H1 (cell line): ENCODE measurements around the gene ETV1. TPM values are rescaled to one million over a fixed set of nuclear protein-coding genes. Genes with fewer than 3 reads are reported as not detected.

Experiments
- CTCF ChIA-PET: fragments of 300-600 bp; sonication (Branson Sonifier 250); formaldehyde crosslinking; loops from one replicate; lab custom pipeline; 2021; ENCODE audit not compliant: partially characterized antibody; lab: Charles Lee
- POLR2A ChIA-PET: fragments of 300-600 bp; sonication (Branson Sonifier 250); formaldehyde crosslinking; loops from one replicate; lab custom pipeline; 2021; ENCODE audit warnings: inconsistent platforms; ENCODE audit not compliant: partially characterized antibody; lab: Charles Lee
- DNase-seq, 2 experiments: peaks; one replicate each; pipeline versions ENCODE4 v3.0.0 to v3.0.0-alpha.2; 2010 to 2022; ENCODE audit warnings: low spot score in 2 of 2, low read depth in 1 of 2, mixed read lengths in 1 of 2
- FAIRE-seq: peaks from 2 replicates; lab custom pipeline; 2011; peaks lifted over from hg19 to GRCh38; lab: Jason Lieb, UNC
- H2AFZ ChIP-seq: 2 replicates; pipeline ENCODE4 v1.8.1; 2012; ENCODE audit warnings: low read length, inconsistent platforms
- H2AK5ac ChIP-seq: 2 replicates; pipeline ENCODE4 v1.6.1; 2013; ENCODE audit warnings: low read depth, low read length
- H2BK120ac ChIP-seq: replicated peaks from 2 replicates; pipeline ENCODE3; 2013; ENCODE audit warnings: low read depth, low read length, inconsistent platforms
- H2BK12ac ChIP-seq: 2 replicates; pipeline ENCODE4 v1.6.1; 2013; ENCODE audit warnings: low read depth, low read length
- H2BK15ac ChIP-seq: 2 replicates; pipeline ENCODE4 v1.6.1; 2013; ENCODE audit warnings: low read length
- H2BK20ac ChIP-seq: 2 replicates; pipeline ENCODE4 v1.6.1; 2013; ENCODE audit warnings: low read length
- H2BK5ac ChIP-seq: 2 replicates; pipeline ENCODE4 v1.6.1; 2013; ENCODE audit warnings: low read depth, low read length
- H3K14ac ChIP-seq: 2 replicates; pipeline ENCODE4 v1.6.1; 2013; ENCODE audit warnings: inconsistent platforms; ENCODE audit not compliant: insufficient read length
- H3K18ac ChIP-seq: 2 replicates; pipeline ENCODE4 v1.6.1; 2013; ENCODE audit warnings: low read length; ENCODE audit errors: extremely low read depth
- H3K23ac ChIP-seq: 2 replicates; pipeline ENCODE4 v1.6.1; 2013; ENCODE audit warnings: inconsistent platforms; ENCODE audit not compliant: insufficient read length
- H3K23me2 ChIP-seq: 2 replicates; pipeline ENCODE4 v1.6.1; 2013; ENCODE audit warnings: low read depth, low read length
- H3K27ac ChIP-seq: 2 replicates; pipeline ENCODE4 v1.6.1; 2011; ENCODE audit warnings: low read depth, low read length, inconsistent platforms
- H3K27me3 ChIP-seq, 4 experiments: replicated peaks in 1 of 4; 1 replicate in 1 of 4; 2 replicates in 3 of 4; pipeline versions ENCODE4 v1.6.1 to v1.8.1; 2011 to 2013; ENCODE audit warnings: low read length in 3 of 4, mild to moderate bottlenecking in 3 of 4, inconsistent platforms in 2 of 4, mixed read lengths in 2 of 4, moderate library complexity in 1 of 4; ENCODE audit not compliant: control insufficient read depth in 3 of 4, insufficient read depth in 3 of 4; ENCODE audit errors: extremely low read depth in 1 of 4
- H3K36me3 ChIP-seq, 4 experiments: 2 replicates each; pipeline versions ENCODE4 v1.6.1 to v1.8.1; 2011 to 2013; ENCODE audit warnings: mild to moderate bottlenecking in 4 of 4, low read length in 3 of 4, moderate library complexity in 2 of 4, control low read depth in 1 of 4, inconsistent platforms in 1 of 4; ENCODE audit not compliant: insufficient read depth in 4 of 4, control insufficient read depth in 2 of 4
- H3K4ac ChIP-seq: replicated peaks from 2 replicates; pipeline ENCODE3; 2013; ENCODE audit warnings: low read length, low read depth, mixed read lengths, inconsistent platforms; ENCODE audit not compliant: insufficient read length
- H3K4me1 ChIP-seq, 4 experiments: replicated peaks in 1 of 4; 1 replicate in 1 of 4; 2 replicates in 3 of 4; pipeline versions ENCODE4 v1.6.1 to v1.8.1; 2011 to 2013; ENCODE audit warnings: low read length in 3 of 4, inconsistent platforms in 2 of 4, mixed read lengths in 1 of 4; ENCODE audit not compliant: insufficient read depth in 4 of 4, control insufficient read depth in 3 of 4
- H3K4me2 ChIP-seq, 2 experiments: 2 replicates each; pipeline versions ENCODE4 v1.6.1 to v1.8.1; 2011 to 2013; ENCODE audit warnings: low read depth in 2 of 2, low read length in 2 of 2, control low read depth in 1 of 2, inconsistent platforms in 1 of 2, mild to moderate bottlenecking in 1 of 2; ENCODE audit not compliant: insufficient read depth in 1 of 2
- H3K4me3 ChIP-seq, 4 experiments: fragments of 200-600, 300-600 bp in 1 of 4; sonication (generic), shearing (Covaris generic), sonication (Bioruptor Twin) in 1 of 4; 2 replicates each; pipeline versions ENCODE4 v1.5.1 to v1.8.1; 2011 to 2016; ENCODE audit warnings: low read length in 4 of 4, low read depth in 3 of 4, control low read depth in 2 of 4, inconsistent platforms in 2 of 4, mild to moderate bottlenecking in 2 of 4, mixed read lengths in 1 of 4, moderate library complexity in 1 of 4; ENCODE audit not compliant: insufficient read depth in 2 of 4; ENCODE audit errors: extremely low read depth in 1 of 4
- H3K56ac ChIP-seq: replicated peaks from 2 replicates; pipeline ENCODE3; 2013; ENCODE audit warnings: low read depth, mild to moderate bottlenecking, mixed read lengths, low read length, inconsistent platforms; ENCODE audit not compliant: insufficient read length
- H3K79me1 ChIP-seq: 2 replicates; pipeline ENCODE4 v1.6.1; 2013; ENCODE audit warnings: low read depth, low read length, control low read depth
- H3K79me2 ChIP-seq, 2 experiments: 2 replicates each; pipeline versions ENCODE4 v1.6.1 to v1.8.1; 2012 to 2013; ENCODE audit warnings: low read length in 2 of 2, mild to moderate bottlenecking in 2 of 2, inconsistent platforms in 1 of 2; ENCODE audit not compliant: insufficient read depth in 2 of 2, control insufficient read depth in 1 of 2
- H3K9ac ChIP-seq, 4 experiments: replicated peaks in 1 of 4; 1 replicate in 1 of 4; 2 replicates in 3 of 4; pipeline versions ENCODE4 v1.6.1 to v1.8.1; 2011 to 2013; ENCODE audit warnings: low read depth in 3 of 4, low read length in 3 of 4, control low read depth in 2 of 4, mild to moderate bottlenecking in 2 of 4, moderate library complexity in 2 of 4, inconsistent platforms in 1 of 4; ENCODE audit errors: extremely low read depth in 1 of 4
- H3K9me3 ChIP-seq, 2 experiments: 2 replicates each; pipeline versions ENCODE4 v1.6.1 to v1.8.1; 2012 to 2013; ENCODE audit warnings: mild to moderate bottlenecking in 2 of 2, moderate library complexity in 2 of 2, control low read depth in 1 of 2, inconsistent platforms in 1 of 2, low read depth in 1 of 2, low read length in 1 of 2, mixed read lengths in 1 of 2; ENCODE audit not compliant: insufficient read depth in 2 of 2
- H4K20me1 ChIP-seq, 2 experiments: replicated peaks in 1 of 2; 2 replicates each; pipeline versions ENCODE3 to v1.8.1; 2011 to 2013; ENCODE audit warnings: inconsistent platforms in 2 of 2, low read length in 2 of 2, mild to moderate bottlenecking in 1 of 2; ENCODE audit not compliant: insufficient read depth in 2 of 2, control insufficient read depth in 1 of 2
- H4K5ac ChIP-seq: 2 replicates; pipeline ENCODE4 v1.6.1; 2013; ENCODE audit warnings: low read length, low read depth, mixed read lengths, inconsistent platforms; ENCODE audit not compliant: insufficient read length
- H4K8ac ChIP-seq: 2 replicates; pipeline ENCODE4 v1.8.0; 2013; ENCODE audit warnings: mild to moderate bottlenecking, moderate library complexity, low read length, inconsistent platforms; ENCODE audit not compliant: insufficient read depth; ENCODE audit errors: extremely low read depth
- H4K91ac ChIP-seq: replicated peaks from 2 replicates; pipeline ENCODE3; 2013; ENCODE audit warnings: low read length, mixed read lengths, inconsistent platforms; ENCODE audit not compliant: insufficient read length
- ASH2L ChIP-seq: fragments of 200-600, 300-600 bp; sonication (generic); IDR thresholded peaks from one replicate; pipeline ENCODE4 v1.7.1; 2017; ENCODE audit warnings: low read length
- BACH1 ChIP-seq: IDR thresholded peaks from 2 replicates; pipeline ENCODE4 v1.6.1; 2012; ENCODE audit warnings: low read length, improper control_type of control experiment
- FOSL1 ChIP-seq: IDR thresholded peaks from 2 replicates; pipeline ENCODE4 v1.6.1; 2011; ENCODE audit warnings: mild to moderate bottlenecking, low read depth, low read length, moderate library complexity; ENCODE audit not compliant: insufficient read depth
- JUN ChIP-seq: IDR thresholded peaks from 2 replicates; pipeline ENCODE4 v1.6.1; 2011; ENCODE audit warnings: low read depth, mild to moderate bottlenecking, improper control_type of control experiment, low read length
- JUND ChIP-seq: IDR thresholded peaks from 2 replicates; pipeline ENCODE4 v1.6.1; 2011; ENCODE audit warnings: mild to moderate bottlenecking, improper control_type of control experiment, low read length
- KDM4A ChIP-seq: IDR thresholded peaks from one replicate; pipeline ENCODE4 v1.7.1; 2012; ENCODE audit warnings: low read depth, mild to moderate bottlenecking, moderate library complexity, low read length, inconsistent platforms; ENCODE audit not compliant: severe bottlenecking
- KDM5A ChIP-seq: fragments of 200-600 bp; IDR thresholded peaks from 2 replicates; pipeline ENCODE4 v1.7.1; 2012; ENCODE audit warnings: mild to moderate bottlenecking, low read length, inconsistent platforms, mixed read lengths
- NANOG ChIP-seq: IDR thresholded peaks from 2 replicates; pipeline ENCODE4 v1.6.1; 2011; ENCODE audit warnings: low read length, low read depth, mild to moderate bottlenecking, inconsistent platforms; ENCODE audit not compliant: insufficient read depth, poor library complexity, severe bottlenecking
- POLR2A ChIP-seq, 2 experiments: IDR thresholded peaks; 1 replicate in 1 of 2; 2 replicates in 1 of 2; pipeline ENCODE4 v1.6.1; 2011; ENCODE audit warnings: low read depth in 2 of 2, low read length in 2 of 2, mild to moderate bottlenecking in 2 of 2; ENCODE audit errors: control extremely low read depth in 1 of 2
- RAD21 ChIP-seq, 2 experiments: IDR thresholded peaks in 1 of 2; conservative IDR thresholded peaks in 1 of 2; 2 replicates each; pipeline ENCODE4 v1.6.1; 2011; ENCODE audit warnings: low read depth in 2 of 2, low read length in 2 of 2, improper control_type of control experiment in 1 of 2, inconsistent platforms in 1 of 2, mild to moderate bottlenecking in 1 of 2, moderate library complexity in 1 of 2
- RBBP5 ChIP-seq: IDR thresholded peaks from 2 replicates; pipeline ENCODE4 v1.7.1; 2012; ENCODE audit warnings: low read depth, mild to moderate bottlenecking, inconsistent platforms, low read length, moderate library complexity, borderline replicate concordance
- SP1 ChIP-seq: IDR thresholded peaks from 2 replicates; pipeline ENCODE4 v1.6.1; 2011; ENCODE audit warnings: low read depth, low read length
- WGBS, 2 experiments: shearing (Covaris generic) in 1 of 2; methylation state at CpG; one replicate each; pipeline versions ENCODE4 v1.1.6 to v1.1.7; 2013 to 2015; ENCODE audit warnings: low lambda C conversion rate in 2 of 2, mixed read lengths in 2 of 2, inconsistent platforms in 1 of 2, low coverage in 1 of 2, missing lambda C conversion rate in 1 of 2; ENCODE audit not compliant: insufficient replicate concordance in 2 of 2, insufficient coverage in 1 of 2, insufficient read length in 1 of 2; ENCODE audit errors: extremely low coverage in 1 of 2, missing lambda C conversion rate in 1 of 2; 5-methylcytosine and 5-hydroxymethylcytosine counted together
- polyA plus RNA-seq, 7 experiments: library from polyadenylated mRNA; depleted of rRNA in 3 of 7; stranded (reverse) in 5 of 7; unstranded in 2 of 7; fragments of >200 nt in 5 of 7; fragments of 200-250 nt in 2 of 7; gene quantifications; 1 replicate in 5 of 7; 2 replicates in 1 of 7; 4 replicates in 1 of 7; pipeline versions ENCODE4 v1.2.1 to v1.2.3, GENCODE V29; 2011 to 2013; ENCODE audit warnings: missing spikeins in 2 of 7, mixed read lengths in 2 of 7
- total RNA-seq: library from RNA; stranded (reverse); fragmentation: NEBNext Ultra II Directional; extraction: Animal tissue kit (Norgen Biotek cat#: 25700); gene quantifications from 2 replicates; pipeline ENCODE4 v1.2.1, GENCODE V29; 2021
- TF ChIP-seq, protein P1 (sequence below): IDR thresholded peaks from 2 replicates; pipeline ENCODE4 v1.6.1; 2011; ENCODE audit warnings: low read depth, mild to moderate bottlenecking, low read length; ENCODE audit not compliant: insufficient read depth

Gene ETV1
- total and polyA plus RNA-seq, 2 of the 8 experiments (the other 6 are each of a cell fraction or from before 2014, with no cell fraction given) = 58.3 to 91.2 TPM

DNA sequence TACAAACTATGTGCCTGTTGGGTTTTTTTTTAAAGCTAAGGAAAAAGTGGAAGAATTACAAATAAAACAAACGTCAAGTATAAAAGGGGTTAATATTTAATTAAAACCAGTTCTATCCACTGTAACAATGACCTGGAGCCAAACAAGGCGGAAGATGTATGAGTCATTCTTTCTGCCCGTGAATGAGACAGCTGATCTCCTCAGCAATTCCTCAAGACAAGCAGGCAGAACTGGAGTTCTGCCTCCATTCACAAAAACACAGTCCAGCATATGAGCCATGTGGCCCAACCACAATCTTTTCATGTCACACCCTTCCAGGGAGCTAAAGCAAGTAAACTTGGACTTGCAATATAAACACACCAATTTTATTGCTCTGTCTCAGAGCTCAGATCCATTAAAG, 8.4 kb downstream of the ETV1 start:
- H3K9me3 ChIP-seq = no peaks in the 10 kb centered on the region
- H3K9ac ChIP-seq = no peak overlapping the region
- no peaks in the 10 kb centered on the region for H4K20me1 ChIP-seq
- no peak overlapping the region for H4K8ac ChIP-seq
- TF ChIP-seq JUND = peak; percentile 96
- TF ChIP-seq NANOG = no peak
- TF ChIP-seq RBBP5 = no peak
- TF ChIP-seq POLR2A (IDR thresholded peaks at IDR 0.05; ENCODE audit: control extremely low read depth in 1 of 2, low read depth in 2 of 2, low read length in 2 of 2) = no peak
- TF ChIP-seq ASH2L = no peak
- TF ChIP-seq RAD21 (IDR thresholded peaks at IDR 0.05 in 1 of 2, conservative IDR thresholded peaks at IDR 0.05 in 1 of 2; ENCODE audit: low read depth in 2 of 2, low read length in 2 of 2) = no peak
- TF ChIP-seq KDM4A = no peak
- TF ChIP-seq FOSL1 = no peak
- TF ChIP-seq KDM5A = no peak
- no peak for TF ChIP-seq SP1
- TF ChIP-seq JUN = peak; percentile 60; the same call in 1 of the 2 replicates
- TF ChIP-seq BACH1 = 0 out of 2 replicates have a peak, but pooled peaks have one; percentile 53
- TF ChIP-seq, protein P1, sequence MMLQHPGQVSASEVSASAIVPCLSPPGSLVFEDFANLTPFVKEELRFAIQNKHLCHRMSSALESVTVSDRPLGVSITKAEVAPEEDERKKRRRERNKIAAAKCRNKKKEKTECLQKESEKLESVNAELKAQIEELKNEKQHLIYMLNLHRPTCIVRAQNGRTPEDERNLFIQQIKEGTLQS = no peak
- no peak overlapping the region for H2AFZ ChIP-seq
- H2BK15ac ChIP-seq = no peak overlapping the region
- H2AK5ac ChIP-seq = no peak overlapping the region; the same call in 1 of the 2 replicates
- no peak overlapping the region for H3K14ac ChIP-seq
- H2BK20ac ChIP-seq = no peak overlapping the region
- ChIA-PET CTCF (interaction anchor here (0.6 to 1.8 kb wide), 4 partner anchors 8 to 175 kb away, joined by 3 to 9 read pairs (median 4); partner anchors contain the start of gene ETV1), POLR2A (interaction anchor here (0.9 to 5.0 kb wide), 5 partner anchors 9 to 18 kb away, joined by 3 to 48 read pairs (median 3); partner anchors contain the start of gene ETV1)
- H3K4me3 ChIP-seq = no peak overlapping the region; a peak in 2 of 8 replicates
- H2BK12ac ChIP-seq = peak overlapping the region; percentile 82; the same call in 1 of the 2 replicates
- H4K5ac ChIP-seq = peak overlapping the region; percentile 65
- no peak overlapping the region; the same call in 1 of the 2 replicates for H2BK5ac ChIP-seq
- H3K4ac ChIP-seq = no peak overlapping the region
- H4K91ac ChIP-seq = no peak overlapping the region
- H3K18ac ChIP-seq = no peak overlapping the region
- peaks cover 4 to 17% (median 11%) of the 10 kb centered on the region in 4 experiments; a peak in 7 of 8 replicates for H3K36me3 ChIP-seq
- no peak overlapping the region for H3K23ac ChIP-seq
- FAIRE-seq (peak; percentile 86), DNase-seq (no peak)
- no peak overlapping the region for H3K56ac ChIP-seq
- no peaks in the 10 kb centered on the region for H3K23me2 ChIP-seq
- H2BK120ac ChIP-seq = no peak overlapping the region
- no peak overlapping the region for H3K27ac ChIP-seq
- peaks cover 0 to 90% of the 10 kb centered on the region in 2 experiments; a peak in 3 of 4 replicates for H3K79me2 ChIP-seq
- H3K4me1 ChIP-seq = peaks cover 0 to 17% (median 3%) of the 10 kb centered on the region in 4 experiments; a peak in 3 of 7 replicates
- peak overlapping the region; percentile 28 to 33; a peak in 1 of 4 replicates for H3K4me2 ChIP-seq
- H3K27me3 ChIP-seq = no peaks in the 10 kb centered on the region
- peaks cover 2% of the 10 kb centered on the region; the same call in 1 of the 2 replicates for H3K79me1 ChIP-seq
- 18% methylated on average over 3 of the region's 3 CpGs; no CpG with 5 or more reads in 1 of the 2 experiments for WGBS, 2 experiments
